Measurements from ENCODE around the gene C2CD3.

The C2CD3 gene

DNA sequence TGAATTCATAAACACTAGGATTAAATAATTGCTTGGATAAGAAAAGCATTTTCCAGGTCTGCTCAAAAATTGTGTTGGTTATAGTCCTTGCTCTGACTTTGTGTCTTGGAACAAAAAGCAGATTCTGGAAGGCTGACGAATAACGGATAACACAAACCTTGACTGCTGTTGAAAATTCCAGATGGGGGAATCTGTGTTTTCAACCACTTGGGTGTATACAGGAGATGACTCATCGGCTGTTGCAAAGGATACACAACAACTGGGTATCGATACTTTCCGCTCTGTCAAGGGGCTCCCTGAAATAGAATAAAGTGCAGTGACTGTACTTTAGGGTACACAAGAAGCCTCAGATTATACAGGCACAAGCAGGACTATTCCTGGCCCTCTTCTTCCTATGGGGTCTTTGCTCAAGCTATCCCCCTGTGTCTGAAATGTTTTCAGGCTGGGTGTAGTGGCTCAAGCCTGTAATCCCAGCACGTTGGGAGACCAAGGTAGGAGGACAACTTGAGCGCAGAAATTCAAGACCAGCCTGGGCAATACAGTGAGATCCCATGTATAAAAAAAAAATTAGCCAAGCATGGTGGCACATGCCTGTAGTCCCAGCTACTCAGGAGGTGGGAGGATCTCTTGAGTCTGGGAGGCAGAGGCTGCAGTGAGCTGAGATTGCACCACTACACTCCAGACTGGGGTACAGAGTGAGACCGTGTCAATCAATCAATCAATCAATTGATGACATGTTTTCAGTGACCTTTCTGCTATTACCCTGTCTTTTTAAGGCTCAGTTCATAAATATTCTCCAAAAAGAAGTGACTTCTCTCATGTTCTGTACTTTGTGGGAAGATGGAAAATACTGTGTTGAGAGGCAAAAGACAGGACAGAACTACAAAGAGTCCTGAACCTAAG is 113.3 kb downstream of the C2CD3 start:
- TF ChIP-seq SIN3A (IDR thresholded peaks at IDR 0.05; ENCODE audit: borderline replicate concordance, insufficient read depth, low read length) (no peak), TAF1 (IDR thresholded peaks at IDR 0.05; ENCODE audit: borderline replicate concordance, insufficient read depth, low read length) (no peak), POLR2AphosphoS5 (IDR thresholded peaks at IDR 0.05; ENCODE audit: low read depth, low read length) (no peak)
- TF ChIP-seq, protein P1, sequence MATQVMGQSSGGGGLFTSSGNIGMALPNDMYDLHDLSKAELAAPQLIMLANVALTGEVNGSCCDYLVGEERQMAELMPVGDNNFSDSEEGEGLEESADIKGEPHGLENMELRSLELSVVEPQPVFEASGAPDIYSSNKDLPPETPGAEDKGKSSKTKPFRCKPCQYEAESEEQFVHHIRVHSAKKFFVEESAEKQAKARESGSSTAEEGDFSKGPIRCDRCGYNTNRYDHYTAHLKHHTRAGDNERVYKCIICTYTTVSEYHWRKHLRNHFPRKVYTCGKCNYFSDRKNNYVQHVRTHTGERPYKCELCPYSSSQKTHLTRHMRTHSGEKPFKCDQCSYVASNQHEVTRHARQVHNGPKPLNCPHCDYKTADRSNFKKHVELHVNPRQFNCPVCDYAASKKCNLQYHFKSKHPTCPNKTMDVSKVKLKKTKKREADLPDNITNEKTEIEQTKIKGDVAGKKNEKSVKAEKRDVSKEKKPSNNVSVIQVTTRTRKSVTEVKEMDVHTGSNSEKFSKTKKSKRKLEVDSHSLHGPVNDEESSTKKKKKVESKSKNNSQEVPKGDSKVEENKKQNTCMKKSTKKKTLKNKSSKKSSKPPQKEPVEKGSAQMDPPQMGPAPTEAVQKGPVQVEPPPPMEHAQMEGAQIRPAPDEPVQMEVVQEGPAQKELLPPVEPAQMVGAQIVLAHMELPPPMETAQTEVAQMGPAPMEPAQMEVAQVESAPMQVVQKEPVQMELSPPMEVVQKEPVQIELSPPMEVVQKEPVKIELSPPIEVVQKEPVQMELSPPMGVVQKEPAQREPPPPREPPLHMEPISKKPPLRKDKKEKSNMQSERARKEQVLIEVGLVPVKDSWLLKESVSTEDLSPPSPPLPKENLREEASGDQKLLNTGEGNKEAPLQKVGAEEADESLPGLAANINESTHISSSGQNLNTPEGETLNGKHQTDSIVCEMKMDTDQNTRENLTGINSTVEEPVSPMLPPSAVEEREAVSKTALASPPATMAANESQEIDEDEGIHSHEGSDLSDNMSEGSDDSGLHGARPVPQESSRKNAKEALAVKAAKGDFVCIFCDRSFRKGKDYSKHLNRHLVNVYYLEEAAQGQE (IDR thresholded peaks at IDR 0.05; ENCODE audit: insufficient read depth in 1 of 2, low read depth in 2 of 2, low read length in 2 of 2) = no peak

DNA sequence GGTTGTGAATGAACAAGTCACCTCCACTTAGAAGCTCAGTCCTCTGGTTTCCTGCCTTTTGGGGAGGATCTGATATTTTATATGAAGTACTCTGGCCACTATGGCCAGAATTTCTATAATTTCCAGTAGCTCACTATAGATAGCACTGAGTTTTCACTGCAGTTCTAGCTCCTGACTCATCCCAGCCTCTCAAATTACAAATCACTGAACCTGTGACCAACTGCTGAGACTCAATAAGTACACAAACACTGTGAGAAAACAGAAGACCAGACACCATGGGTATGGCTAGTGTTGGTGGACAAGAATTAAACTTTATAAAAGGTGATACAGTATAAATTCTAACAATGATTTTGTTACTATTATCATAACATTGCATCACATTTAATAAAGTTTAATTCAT is 114.9 kb downstream of the C2CD3 start:
- TF ChIP-seq SIN3A (IDR thresholded peaks at IDR 0.05; ENCODE audit: borderline replicate concordance, insufficient read depth, low read length) (no peak), TAF1 (IDR thresholded peaks at IDR 0.05; ENCODE audit: borderline replicate concordance, insufficient read depth, low read length) (no peak), FOXP2 (optimal IDR thresholded peaks at IDR 0.05; ENCODE audit: borderline replicate concordance, extremely low read depth, extremely low read length, insufficient read depth) (no peak), POLR2AphosphoS5 (IDR thresholded peaks at IDR 0.05; ENCODE audit: low read depth, low read length) (no peak)
- TF ChIP-seq, protein P1 (IDR thresholded peaks at IDR 0.05; ENCODE audit: insufficient read depth in 1 of 2, low read depth in 2 of 2, low read length in 2 of 2) = no peak

DNA sequence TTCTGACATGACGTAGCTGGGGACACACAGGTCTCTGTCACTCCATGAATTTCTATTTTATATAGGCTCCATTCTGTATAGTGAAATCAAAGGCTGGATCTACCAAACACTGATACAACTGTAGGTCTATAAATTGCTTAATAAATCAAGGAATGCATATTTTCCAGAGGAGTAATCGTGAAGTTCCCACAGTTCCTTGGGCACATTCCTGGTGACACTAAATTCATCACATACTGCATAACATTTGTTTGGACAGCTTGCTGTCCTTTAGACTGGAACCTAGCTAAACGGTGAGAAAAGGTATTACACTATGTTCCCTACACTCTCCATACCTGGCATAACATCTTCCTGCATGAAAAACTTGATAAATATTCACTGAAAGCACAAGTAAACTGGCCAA is 120.3 kb downstream of the C2CD3 start:
- no peak for TF ChIP-seq FOXP2 (optimal IDR thresholded peaks at IDR 0.05; ENCODE audit: borderline replicate concordance, extremely low read depth, extremely low read length, insufficient read depth)
- TF ChIP-seq POLR2AphosphoS5 (IDR thresholded peaks at IDR 0.05; ENCODE audit: low read depth, low read length) = no peak
- TF ChIP-seq SIN3A (IDR thresholded peaks at IDR 0.05; ENCODE audit: borderline replicate concordance, insufficient read depth, low read length) = no peak
- TF ChIP-seq, protein P1 (IDR thresholded peaks at IDR 0.05; ENCODE audit: insufficient read depth in 1 of 2, low read depth in 2 of 2, low read length in 2 of 2) = no peak
- TF ChIP-seq TAF1 (IDR thresholded peaks at IDR 0.05; ENCODE audit: borderline replicate concordance, insufficient read depth, low read length) = no peak

DNA sequence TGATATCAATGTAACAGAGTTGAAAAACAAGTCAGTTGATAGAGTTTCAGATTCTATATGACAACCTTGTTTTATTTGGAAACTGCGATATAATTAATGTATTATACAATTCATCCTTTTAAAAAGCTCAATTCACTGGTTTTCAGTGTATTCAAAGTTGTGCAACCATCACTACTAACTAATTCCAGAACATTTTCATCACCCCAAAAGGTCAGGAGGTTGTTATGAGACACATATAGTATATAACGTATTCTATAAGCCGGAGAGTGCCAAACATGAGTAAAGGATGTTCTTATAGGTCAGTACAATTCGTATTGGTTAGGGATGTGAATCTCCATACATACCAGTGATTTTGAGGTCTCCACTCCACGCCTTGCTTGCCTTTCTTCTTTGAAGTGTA is 121.8 kb downstream of the C2CD3 start:
- TF ChIP-seq SIN3A (IDR thresholded peaks at IDR 0.05; ENCODE audit: borderline replicate concordance, insufficient read depth, low read length) = no peak
- TF ChIP-seq, protein P1 (IDR thresholded peaks at IDR 0.05; ENCODE audit: insufficient read depth in 1 of 2, low read depth in 2 of 2, low read length in 2 of 2) = no peak
- no peak for TF ChIP-seq FOXP2 (optimal IDR thresholded peaks at IDR 0.05; ENCODE audit: borderline replicate concordance, extremely low read depth, extremely low read length, insufficient read depth)
- no peak for TF ChIP-seq TAF1 (IDR thresholded peaks at IDR 0.05; ENCODE audit: borderline replicate concordance, insufficient read depth, low read length)
- no peak for TF ChIP-seq POLR2AphosphoS5 (IDR thresholded peaks at IDR 0.05; ENCODE audit: low read depth, low read length)
